HG03066 (cell line): Measurements from ENCODE around the gene EIF5AL1.
A peak's percentile ranks its signal among the peaks of the same experiment; 100 is the strongest.
"Not testable (repeated sequence)": the region's sequence is repeated elsewhere in the genome, so short reads cannot be mapped to it uniquely, and the experiment has no call there.

Experiments used
- ATAC-seq: cut with Tn5 transposase; IDR thresholded peaks from one replicate; pipeline ENCODE4 v1.9.1; 2021; ENCODE audit warnings: low read depth; ENCODE audit not compliant: unreplicated experiment

EIF5AL1 gene

GRCh38 chr10:79509306-79509933, 2.9 kb upstream of the EIF5AL1 start:
- peak; percentile 52 for ATAC-seq

- not testable (repeated sequence) for ATAC-seq
These were observed 2.3 kb upstream of the EIF5AL1 start for GRCh38 chr10:79509934-79510508.

GRCh38 chr10:79516532-79517205, 4.3 kb downstream of the EIF5AL1 start:
- ATAC-seq: not testable (repeated sequence)

- not testable (repeated sequence) for ATAC-seq
These were observed 5.2 kb downstream of the EIF5AL1 start for GRCh38 chr10:79517567-79517966.

GRCh38 chr10:79521751-79522150, 9.4 kb downstream of the EIF5AL1 start:
- ATAC-seq: not testable (repeated sequence)

- not testable (repeated sequence) for ATAC-seq
These were observed 10.1 kb downstream of the EIF5AL1 start for GRCh38 chr10:79522464-79522863.

GRCh38 chr10:79523157-79523853, 11.0 kb downstream of the EIF5AL1 start:
- not testable (repeated sequence) for ATAC-seq

- peak; percentile 86 for ATAC-seq
These were observed 12.8 kb downstream of the EIF5AL1 start for GRCh38 chr10:79525049-79525710.

- ATAC-seq: not testable (repeated sequence)
These were observed 15.9 kb downstream of the EIF5AL1 start for GRCh38 chr10:79528261-79528660.

- ATAC-seq: not testable (repeated sequence)
These were observed 21.0 kb downstream of the EIF5AL1 start for GRCh38 chr10:79533142-79533902.

- not testable (repeated sequence) for ATAC-seq
These were observed 21.5 kb downstream of the EIF5AL1 start for GRCh38 chr10:79533903-79534175.

GRCh38 chr10:79538311-79538710, 26.0 kb downstream of the EIF5AL1 start:
- ATAC-seq: not testable (repeated sequence)

GRCh38 chr10:79540930-79541329, 28.6 kb downstream of the EIF5AL1 start:
- not testable (repeated sequence) for ATAC-seq

- ATAC-seq: no peak
These were observed 30.3 kb downstream of the EIF5AL1 start for GRCh38 chr10:79542626-79543025.

- not testable (repeated sequence) for ATAC-seq
These were observed 32.1 kb downstream of the EIF5AL1 start for GRCh38 chr10:79544408-79544807.

- ATAC-seq: not testable (repeated sequence)
These were observed 32.8 kb downstream of the EIF5AL1 start for GRCh38 chr10:79544926-79545659.

- ATAC-seq: not testable (repeated sequence)
These were observed 34.8 kb downstream of the EIF5AL1 start for GRCh38 chr10:79547128-79547527.

GRCh38 chr10:79547973-79548372, 35.6 kb downstream of the EIF5AL1 start:
- ATAC-seq: no peak

GRCh38 chr10:79552143-79552542, 39.8 kb downstream of the EIF5AL1 start:
- no peak for ATAC-seq
